Colonic mucosa (tissue), 4 donors: ENCODE data around the gene TSSK2. TPM values are rescaled to one million over a fixed set of nuclear protein-coding genes. Genes with fewer than 3 reads are reported as not detected.

Experiments used
- DNase-seq: peaks from one replicate; pipeline ENCODE4 v3.0.0-alpha.2; 2020
- H3K27ac ChIP-seq: fragments of 200-600 bp; one replicate; pipeline ENCODE4 v1.8.0; 2021
- H3K27me3 ChIP-seq: fragments of 200-600 bp; one replicate; pipeline ENCODE4 v1.8.0; 2021
- H3K36me3 ChIP-seq: fragments of 200-600 bp; one replicate; pipeline ENCODE4 v1.8.0; 2021
- H3K4me1 ChIP-seq: fragments of 200-600 bp; one replicate; pipeline ENCODE4 v1.8.0; 2021; ENCODE audit warnings: mild to moderate bottlenecking
- H3K4me3 ChIP-seq: fragments of 200-600 bp; one replicate; pipeline ENCODE4 v1.8.0; 2021
- H3K9ac ChIP-seq, 2 donors: one replicate each; pipeline ENCODE4 v1.7.0; 2013; ENCODE audit warnings: control low read depth in 2 of 2, low read depth in 2 of 2, low read length in 2 of 2
- H3K9me3 ChIP-seq: fragments of 200-600 bp; one replicate; pipeline ENCODE4 v1.8.0; 2021
- intact Hi-C: fragments of 100-400 bp; cut with DNase I; formaldehyde crosslinking; loops from one replicate; pipeline ENCODE4 v1.14.1; 2022
- total RNA-seq, 2 donors: library from RNA; stranded (reverse); fragmentation: NEBNext Ultra II Directional in 1 of 2; extraction: Animal tissue kit (Norgen Biotek cat#: 25700) in 1 of 2; gene quantifications; one replicate each; pipeline ENCODE4 v1.2.1, GENCODE V29; 2021
- TF ChIP-seq, protein P1 (sequence below): fragments of 200-600 bp; IDR thresholded peaks from one replicate; pipeline ENCODE4 v1.8.0; 2022; ENCODE audit warnings: antibody characterized with exemption, mild to moderate bottlenecking
- donor health status: healthy.
- donor health status: DM: no; HTN: no; CAD: no.
- donor health status: DM: no; HTN: no; CAD: no.

Gene TSSK2
- total RNA-seq, 2 donors from 2014 or later: not detected

DNA sequence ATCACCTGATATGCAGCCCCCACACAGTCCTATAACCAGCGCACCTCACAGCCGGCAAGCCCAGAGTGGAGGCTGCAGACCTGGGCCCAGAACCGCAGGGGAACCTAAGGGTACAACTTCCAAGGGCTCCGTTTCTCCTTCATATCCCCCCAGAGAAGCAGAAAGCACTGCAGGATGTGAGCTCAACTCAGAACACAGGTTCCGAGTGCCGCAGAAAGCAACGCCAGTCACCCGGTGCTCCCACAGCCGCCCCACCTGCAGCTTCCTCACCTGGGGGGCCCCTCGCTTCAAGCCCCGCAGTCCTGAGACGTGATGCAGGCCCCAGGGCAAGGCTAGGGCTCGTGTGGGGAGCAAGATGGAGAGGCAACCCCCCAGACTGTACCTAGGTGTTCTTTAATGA is 2.5 kb downstream of the TSSK2 start:
- Histone ChIP-seq H3K27me3 (no peaks in the 10 kb centered on the region), H3K4me3 (no peak overlapping the region), H3K36me3 (peaks cover 13% of the 10 kb centered on the region), H3K4me1 (no peaks in the 10 kb centered on the region), H3K27ac (no peak overlapping the region), H3K9ac (no peak overlapping the region), H3K9me3 (no peaks in the 10 kb centered on the region)
- DNase-seq: no peak
- intact Hi-C loops: no loop called here
- TF ChIP-seq, protein P1, sequence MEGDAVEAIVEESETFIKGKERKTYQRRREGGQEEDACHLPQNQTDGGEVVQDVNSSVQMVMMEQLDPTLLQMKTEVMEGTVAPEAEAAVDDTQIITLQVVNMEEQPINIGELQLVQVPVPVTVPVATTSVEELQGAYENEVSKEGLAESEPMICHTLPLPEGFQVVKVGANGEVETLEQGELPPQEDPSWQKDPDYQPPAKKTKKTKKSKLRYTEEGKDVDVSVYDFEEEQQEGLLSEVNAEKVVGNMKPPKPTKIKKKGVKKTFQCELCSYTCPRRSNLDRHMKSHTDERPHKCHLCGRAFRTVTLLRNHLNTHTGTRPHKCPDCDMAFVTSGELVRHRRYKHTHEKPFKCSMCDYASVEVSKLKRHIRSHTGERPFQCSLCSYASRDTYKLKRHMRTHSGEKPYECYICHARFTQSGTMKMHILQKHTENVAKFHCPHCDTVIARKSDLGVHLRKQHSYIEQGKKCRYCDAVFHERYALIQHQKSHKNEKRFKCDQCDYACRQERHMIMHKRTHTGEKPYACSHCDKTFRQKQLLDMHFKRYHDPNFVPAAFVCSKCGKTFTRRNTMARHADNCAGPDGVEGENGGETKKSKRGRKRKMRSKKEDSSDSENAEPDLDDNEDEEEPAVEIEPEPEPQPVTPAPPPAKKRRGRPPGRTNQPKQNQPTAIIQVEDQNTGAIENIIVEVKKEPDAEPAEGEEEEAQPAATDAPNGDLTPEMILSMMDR: no peak

DNA sequence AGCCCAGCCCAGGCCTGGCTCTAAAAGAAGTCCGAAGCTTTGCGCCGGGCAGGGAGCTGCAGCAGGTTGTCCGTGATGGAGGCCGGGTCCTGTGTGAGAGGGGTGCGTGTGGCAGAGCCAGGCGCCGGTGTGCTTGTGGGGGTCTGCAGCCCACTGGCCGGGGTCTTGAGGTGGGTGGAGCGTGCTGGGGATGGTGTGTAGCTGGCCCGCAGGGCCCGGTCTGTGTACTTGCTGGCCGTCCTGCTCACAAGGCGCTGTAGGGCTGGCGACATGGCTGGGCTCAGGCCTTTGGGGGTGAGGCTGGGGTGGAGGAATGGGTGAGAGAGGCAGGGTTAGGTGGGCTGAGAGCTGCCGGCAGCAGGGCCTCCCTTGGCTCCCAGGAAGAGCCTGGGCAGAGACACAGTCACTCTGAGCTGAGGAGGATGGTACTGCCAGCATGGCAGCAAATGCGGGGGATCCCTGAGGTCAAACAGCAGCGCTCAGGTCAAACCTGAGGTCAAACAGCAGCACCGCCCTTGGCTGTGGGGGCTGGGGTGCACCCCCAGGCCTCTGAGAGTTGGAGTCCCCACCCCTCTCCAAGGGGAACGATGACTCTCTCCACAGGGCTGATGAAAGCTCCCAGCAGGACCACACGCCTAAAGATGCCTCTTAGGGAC is 3.2 kb downstream of the TSSK2 start:
- H3K4me1 ChIP-seq: no peaks in the 10 kb centered on the region
- H3K27me3 ChIP-seq: no peaks in the 10 kb centered on the region
- H3K9ac ChIP-seq: no peak overlapping the region
- peaks cover 19% of the 10 kb centered on the region for H3K36me3 ChIP-seq
- H3K9me3 ChIP-seq: no peaks in the 10 kb centered on the region
- TF ChIP-seq, protein P1: no peak
- intact Hi-C loops: no loop called here
- DNase-seq: no peak
- no peak overlapping the region for H3K4me3 ChIP-seq
- no peak overlapping the region for H3K27ac ChIP-seq

DNA sequence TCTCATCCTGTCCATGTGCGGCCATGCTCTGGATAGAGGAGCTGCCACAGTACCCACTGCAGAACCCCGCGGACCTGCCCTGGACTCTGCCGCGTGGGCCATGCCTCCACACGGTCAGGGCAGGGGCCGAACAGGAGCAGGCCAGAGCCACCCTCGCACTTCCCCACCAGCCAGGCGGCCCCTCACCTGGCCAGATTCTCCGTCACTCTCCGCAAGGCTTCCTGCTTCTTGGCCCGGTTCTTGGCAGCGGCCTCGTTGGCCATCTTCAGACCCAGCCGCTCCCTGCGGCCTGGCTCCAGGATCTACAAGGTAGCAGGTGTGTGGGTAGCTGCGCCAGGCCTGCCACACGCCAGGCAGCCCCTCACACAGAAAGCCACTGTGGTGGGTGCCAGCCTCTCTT is 3.8 kb downstream of the TSSK2 start:
- no peak overlapping the region for H3K27ac ChIP-seq
- intact Hi-C loops: no loop called here
- no peak for DNase-seq

DNA sequence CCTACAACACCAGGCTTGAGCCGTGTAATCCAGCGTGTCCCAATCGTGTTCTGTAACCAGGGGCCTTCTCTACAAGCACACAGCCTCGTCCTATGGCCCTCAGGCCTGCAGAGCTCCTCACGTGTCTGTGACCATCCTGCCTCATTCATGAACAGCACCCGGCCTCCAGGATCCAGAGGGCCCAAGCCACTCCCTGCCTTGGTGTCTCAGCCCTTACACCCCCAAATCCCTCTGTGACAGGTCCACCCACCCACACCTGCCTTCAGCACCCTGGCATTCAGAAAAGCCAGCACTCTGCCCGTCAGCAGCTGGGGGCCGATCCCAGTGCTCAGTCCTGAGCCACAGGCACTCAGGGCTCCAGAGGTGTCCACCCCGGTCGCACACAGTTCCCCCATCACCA is 5.8 kb downstream of the TSSK2 start:
- intact Hi-C loops: no loop called here
- no peaks in the 10 kb centered on the region for H3K27me3 ChIP-seq
- no peak overlapping the region for H3K27ac ChIP-seq
- no peaks in the 10 kb centered on the region for H3K9me3 ChIP-seq
- H3K9ac ChIP-seq: no peak overlapping the region
- H3K4me3 ChIP-seq: no peak overlapping the region
- TF ChIP-seq, protein P1: no peak
- no peak for DNase-seq
- H3K4me1 ChIP-seq: no peaks in the 10 kb centered on the region
- H3K36me3 ChIP-seq: peaks cover 22% of the 10 kb centered on the region

More for the DNA sequence above, 3.8 kb downstream of the TSSK2 start:
- H3K9me3 ChIP-seq: no peaks in the 10 kb centered on the region
- no peaks in the 10 kb centered on the region for H3K4me1 ChIP-seq
- no peak overlapping the region for H3K9ac ChIP-seq
- H3K27me3 ChIP-seq: no peaks in the 10 kb centered on the region
- no peak overlapping the region for H3K4me3 ChIP-seq
- H3K36me3 ChIP-seq: peaks cover 22% of the 10 kb centered on the region
- TF ChIP-seq, protein P1: no peak

DNA sequence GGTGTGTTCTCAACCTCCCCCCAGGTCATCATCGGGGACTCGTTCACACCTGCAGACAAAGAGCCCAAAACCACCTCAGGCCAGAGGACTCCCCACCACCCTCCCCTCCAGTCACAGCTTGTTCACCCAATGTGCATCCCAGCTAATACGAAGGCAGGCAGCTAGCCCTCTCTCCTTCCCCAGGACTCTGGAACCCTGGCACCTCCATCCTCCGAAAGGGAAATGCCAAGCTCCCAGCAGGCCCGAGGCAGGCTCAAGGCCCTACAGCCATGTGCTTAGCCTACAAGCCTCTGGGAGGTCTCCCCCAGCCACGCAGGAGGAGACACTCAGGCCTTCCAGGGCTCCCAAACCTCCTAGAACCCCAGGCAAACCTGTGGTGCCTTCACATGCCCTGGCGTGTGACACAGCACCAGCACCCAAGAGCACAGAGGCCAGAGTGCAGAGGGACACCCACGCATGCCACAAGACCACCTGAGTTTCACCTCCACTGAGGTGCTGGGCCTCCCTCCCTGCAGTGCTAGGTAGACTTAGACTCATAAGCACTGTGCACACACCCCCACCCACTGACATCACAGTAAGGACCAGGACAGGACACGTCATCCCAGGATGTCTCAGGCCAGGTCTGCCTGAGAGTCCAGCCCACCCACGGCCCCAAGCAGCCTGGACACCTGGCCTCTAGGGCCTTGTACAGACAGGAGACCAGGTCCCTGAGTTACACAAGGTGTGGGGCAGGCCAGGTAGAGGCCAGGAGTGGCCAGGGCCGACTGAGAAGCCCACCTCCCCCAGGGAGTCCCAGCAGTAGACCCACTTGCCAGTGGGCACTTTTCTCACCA is 6.5 kb downstream of the TSSK2 start:
- Histone ChIP-seq H3K9ac (no peak overlapping the region), H3K27me3 (no peaks in the 10 kb centered on the region), H3K9me3 (no peaks in the 10 kb centered on the region), H3K4me3 (no peak overlapping the region), H3K4me1 (no peaks in the 10 kb centered on the region), H3K36me3 (peaks cover 22% of the 10 kb centered on the region), H3K27ac (no peak overlapping the region)
- intact Hi-C loops: no loop called here
- TF ChIP-seq, protein P1: no peak
- DNase-seq: no peak
